ENCODE data around the gene SH2D3C.

The SH2D3C gene

GRCh38 chr9:127785023-127785932 lies 6.8 kb upstream of the SH2D3C start:
- DNase-seq: peak; percentile 83 to 94 (median 90)

DNA sequence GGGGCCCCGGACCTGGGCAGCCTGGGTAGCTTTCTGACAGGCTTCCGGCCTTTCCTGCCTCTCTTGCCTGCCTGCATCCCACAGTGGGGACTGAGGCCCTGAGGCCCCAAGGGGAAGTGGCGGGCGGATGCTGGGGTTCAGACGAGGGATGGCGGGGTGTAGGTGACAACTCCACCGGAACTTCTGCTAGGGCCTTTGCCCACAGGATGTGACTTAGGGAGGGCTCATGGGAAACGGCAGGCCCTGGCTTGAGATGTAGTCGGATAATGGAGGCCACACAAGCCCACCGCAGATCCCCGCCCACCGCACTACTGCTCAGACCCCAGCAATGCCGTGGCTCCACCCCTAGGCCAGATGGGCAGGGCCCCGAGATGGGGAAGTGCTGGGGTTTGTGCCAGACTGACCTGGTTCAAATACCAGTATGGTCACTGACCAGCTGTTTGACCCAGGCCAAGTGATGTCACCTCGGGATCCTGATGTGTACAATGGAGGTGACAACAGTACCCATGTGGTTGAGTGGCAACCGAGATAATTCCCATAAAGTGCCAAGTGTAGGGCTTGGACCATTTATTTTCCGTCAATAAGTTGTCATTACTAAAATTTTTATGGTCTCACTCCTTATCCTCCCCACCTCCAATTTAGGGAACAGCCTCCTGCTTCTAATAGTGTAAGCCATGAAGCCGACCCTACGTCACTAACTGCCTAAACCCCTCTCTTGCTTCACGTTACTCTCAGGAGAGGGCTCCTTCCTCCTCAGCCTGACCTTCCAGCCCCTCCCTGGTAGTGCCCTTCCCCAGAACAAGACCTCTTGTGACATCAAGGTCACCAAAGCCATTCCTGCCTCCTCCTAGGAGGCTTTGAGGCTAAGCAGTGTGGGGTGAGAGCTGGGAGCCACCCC lies 4.9 kb upstream of the SH2D3C start:
- DNase-seq: peak; percentile 57 to 69 (median 63)

GRCh38 chr9:127781806-127782205 lies 3.3 kb upstream of the SH2D3C start:
- peak in 2 of 3 donors; percentile 35 to 57 for DNase-seq

DNA sequence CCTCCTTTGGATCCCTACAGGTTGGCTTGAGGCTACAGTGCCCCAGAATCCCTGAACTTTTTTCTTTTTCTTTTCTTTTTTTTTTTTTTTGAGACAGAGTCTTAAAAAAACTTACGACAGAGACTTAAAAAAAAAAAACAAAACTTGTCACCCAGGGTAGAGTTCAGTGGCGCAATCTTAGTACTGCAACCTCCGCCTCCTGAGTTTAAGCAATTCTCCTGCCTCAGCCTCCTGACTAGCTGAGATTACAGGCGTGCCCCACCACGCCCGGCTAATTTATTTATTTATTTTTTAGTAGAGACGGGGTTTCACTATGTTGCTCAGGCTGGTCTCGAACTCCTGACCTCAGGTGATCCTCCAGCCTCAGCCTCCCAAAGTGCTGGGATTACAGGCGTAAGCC lies 2.4 kb upstream of the SH2D3C start:
- peak; percentile 66 to 75 (median 73) for DNase-seq

DNA sequence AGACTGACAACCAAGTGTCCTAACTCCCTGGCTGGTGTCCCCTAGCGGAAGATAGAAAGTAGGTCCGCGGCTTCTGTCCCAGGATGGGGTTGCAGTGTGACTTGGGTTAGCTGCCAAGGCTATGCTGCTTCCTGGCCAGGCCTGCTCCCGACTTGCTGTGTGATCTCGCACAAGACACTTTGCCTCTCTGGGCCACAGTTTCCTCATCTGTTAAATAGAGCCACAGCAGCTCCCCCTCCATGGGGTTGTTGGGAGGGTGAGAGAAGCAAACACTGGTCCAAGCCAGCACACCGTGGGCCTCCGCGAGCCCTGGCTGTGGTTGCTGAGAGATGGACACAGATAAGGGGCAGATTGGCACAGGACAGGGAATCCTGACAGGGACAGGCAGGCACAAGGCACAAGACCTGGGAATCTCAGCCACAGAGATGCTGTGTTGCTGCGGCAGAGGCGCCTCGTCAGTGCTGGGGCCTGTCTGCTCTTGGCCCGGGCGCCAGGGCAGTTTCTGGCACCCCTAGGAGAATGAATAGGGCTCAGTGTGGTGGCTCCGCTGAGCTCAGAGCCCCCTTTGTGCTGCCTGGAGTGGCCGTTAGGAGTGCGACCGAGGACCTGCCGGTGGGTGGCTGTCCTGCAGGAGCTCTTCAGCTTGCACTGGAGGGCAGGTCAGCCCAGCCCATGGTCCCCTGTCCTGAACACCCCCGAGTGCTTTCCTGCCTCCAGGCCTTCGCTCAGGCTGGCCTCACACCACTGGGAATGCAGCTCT lies 1.8 kb upstream of the SH2D3C start:
- no peak for DNase-seq

DNA sequence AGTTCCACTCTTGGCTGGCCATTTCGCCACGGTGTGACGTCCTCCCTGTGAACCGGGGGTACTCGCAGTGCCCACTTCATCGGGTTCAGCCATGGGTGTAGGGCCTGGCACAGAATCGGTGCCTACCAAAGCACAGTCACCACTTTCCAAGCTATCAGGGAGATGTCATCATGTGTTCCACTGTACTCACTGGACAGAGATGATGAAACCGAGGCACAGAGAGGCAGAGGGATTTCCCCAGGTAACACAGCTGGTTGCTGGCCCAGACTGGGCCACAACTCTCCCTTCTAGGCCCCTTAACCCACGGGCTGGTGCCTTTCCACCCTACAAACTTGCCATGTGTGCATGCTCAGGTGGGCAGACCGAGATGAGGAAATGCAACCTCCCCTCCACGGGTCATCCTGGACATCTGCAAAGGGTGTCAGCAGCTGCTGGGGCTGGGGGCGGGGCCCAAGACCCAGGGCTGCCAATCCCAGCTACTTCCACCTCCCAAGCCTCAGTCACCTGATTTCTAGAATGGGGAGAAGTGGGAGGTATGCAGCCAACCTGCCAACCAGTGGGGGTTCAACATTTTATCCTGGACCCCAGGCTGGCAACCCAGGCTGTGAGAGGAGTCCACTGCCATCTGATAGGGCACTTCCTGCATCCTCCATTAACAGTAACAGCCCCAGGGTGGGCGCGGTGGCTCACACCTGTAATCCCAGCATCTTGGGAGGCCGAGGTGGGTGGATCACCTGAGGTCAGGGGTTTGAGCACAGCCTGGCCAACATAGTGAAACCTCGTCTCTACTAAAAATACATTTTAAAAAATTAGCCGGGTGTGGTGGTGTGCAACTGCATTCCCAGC lies 893 bp upstream of the SH2D3C start:
- peak; percentile 86 to 91 (median 87) for DNase-seq

- peak in 1 of 3 donors; percentile 20 for DNase-seq
Observed at GRCh38 chr9:127777368-127777980, 992 bp downstream of the SH2D3C start.

- peak in 1 of 3 donors; percentile 41 for DNase-seq
Observed at GRCh38 chr9:127776924-127777289, 1.6 kb downstream of the SH2D3C start.

DNA sequence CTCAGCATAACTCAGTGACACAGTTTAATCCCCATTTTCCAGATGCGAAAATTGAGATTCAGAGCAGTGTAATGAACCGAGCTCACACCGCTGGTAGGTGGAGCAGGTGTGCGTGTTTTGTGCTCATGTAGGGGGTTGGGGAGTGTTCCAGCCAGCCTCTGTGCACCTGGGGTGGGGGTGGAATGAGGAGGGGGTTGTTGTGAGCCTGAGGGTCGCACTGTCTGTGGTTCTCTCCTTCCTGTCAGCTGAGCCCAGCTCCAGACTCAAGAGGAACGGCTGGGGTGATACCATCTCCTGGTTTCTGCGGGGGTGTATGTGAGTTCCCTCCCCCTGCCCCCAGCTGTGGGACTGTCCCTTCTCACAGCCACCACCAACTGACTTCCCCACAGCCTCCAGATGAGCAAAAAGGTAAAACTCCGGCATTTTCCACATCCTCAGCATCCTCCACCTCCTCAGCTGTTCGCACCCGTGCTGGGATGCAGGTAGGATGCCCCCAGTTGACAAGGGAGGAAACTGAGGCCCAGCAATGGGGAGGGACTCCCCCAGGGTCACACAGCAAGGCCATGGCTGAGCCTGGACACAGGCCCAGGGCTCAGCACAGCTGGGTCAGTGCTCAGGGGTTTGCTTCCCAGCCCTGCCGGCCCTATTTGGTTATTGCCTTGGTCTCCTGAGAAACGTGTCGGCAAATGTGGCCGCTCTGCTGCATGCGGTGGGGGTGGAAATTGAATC lies 2.1 kb downstream of the SH2D3C start:
- peak; percentile 89 to 93 (median 89) for DNase-seq

GRCh38 chr9:127773981-127774380 lies 4.5 kb downstream of the SH2D3C start:
- DNase-seq: no peak

DNA sequence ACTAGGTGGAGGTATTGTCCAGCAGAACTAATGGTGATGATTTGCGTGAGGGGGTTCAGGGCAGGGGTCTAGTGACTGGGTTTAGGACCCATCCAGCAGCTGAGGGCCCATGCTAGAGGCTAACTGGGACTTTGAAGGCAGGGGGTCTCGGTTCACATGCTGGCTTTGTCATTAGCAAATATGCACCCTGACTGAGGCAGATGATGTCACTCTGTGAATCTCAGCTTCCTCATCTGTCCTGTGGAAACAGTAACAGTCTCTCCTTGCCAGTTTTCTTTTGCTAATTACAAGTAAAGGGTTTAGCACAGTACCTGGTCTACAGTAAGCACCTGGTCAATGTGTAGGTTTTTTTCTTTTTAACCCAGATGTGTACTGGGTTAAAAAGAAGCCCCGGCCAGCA lies 5.2 kb downstream of the SH2D3C start:
- DNase-seq: peak; percentile 53 to 70 (median 65)

DNA sequence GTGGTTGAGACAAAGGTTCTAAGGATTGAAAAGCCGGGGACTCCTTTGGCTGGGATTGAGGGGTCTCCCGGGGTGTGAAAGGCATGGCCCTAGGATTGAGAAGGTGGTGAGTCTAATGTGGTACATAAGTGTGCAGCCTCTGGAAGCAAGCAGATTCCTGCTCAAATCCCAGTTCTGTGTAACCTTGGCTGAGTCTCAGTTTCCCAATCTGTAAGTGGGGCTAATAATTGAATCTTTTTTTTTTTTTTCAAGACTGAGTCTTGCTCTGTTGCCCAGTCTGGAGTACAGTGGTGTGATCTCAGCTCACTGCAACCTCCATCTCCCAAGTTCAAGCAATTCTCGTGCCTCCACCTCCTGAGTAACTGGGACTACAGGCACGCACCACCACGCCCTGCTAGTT lies 5.9 kb downstream of the SH2D3C start:
- no peak for DNase-seq

GRCh38 chr9:127771570-127772189 lies 6.8 kb downstream of the SH2D3C start:
- DNase-seq: no peak

DNA sequence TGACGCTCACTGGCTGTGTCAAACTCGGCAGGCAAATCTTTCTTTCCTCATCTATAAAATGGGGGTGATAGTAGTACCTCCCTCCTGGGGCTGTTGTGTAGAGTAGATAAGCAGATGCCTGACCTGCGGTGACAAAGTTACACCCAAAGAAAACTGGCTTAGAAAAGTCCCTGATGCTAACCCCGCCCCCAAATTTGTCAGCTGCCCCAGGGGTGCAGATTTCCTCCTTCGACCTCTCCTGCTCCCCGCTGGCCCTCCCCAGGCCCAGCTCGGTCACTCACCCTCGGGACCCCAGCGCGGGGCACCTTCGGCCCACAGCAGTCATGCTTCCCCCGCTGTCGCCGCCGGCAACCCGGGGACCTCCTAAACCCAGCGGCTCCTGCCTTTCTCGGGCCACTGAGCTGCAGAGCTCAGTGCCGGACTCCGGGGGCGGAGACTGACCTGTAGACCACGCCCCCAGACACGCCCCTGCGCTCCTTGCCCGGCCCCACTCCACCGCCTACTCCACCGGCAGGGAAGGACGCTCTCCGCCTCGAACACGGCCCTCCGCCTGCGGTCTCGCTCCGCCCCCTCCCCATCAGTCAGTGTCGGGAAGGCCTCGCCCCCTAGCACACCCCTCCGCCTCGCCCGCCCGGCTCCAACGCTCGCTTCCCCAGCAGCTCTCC lies 7.4 kb downstream of the SH2D3C start:
- peak; percentile 99 for DNase-seq

DNA sequence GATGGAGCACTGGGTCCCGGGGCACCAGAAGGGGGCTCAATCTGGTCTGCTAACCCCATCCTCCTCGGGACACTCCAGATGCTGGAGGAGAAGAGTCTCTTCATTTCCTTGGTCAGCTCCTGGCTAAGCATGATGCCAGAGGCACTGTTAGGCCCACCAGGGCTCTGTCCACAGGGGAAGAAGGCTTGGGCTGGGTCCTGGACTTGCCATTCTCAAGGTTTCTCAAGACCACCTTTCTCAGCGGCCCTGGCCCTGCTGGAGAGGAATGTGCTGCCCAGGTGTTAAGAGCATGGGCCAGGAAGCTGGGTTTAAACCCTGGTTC lies 7.9 kb downstream of the SH2D3C start:
- DNase-seq: no peak

- peak in 1 of 3 donors; percentile 16 for DNase-seq
Observed at GRCh38 chr9:127769929-127770582, 8.4 kb downstream of the SH2D3C start.

- DNase-seq: no peak
Observed at GRCh38 chr9:127769101-127769500, 9.4 kb downstream of the SH2D3C start.

- DNase-seq: no peak
Observed at GRCh38 chr9:127768698-127769097, 9.8 kb downstream of the SH2D3C start.

- no peak for DNase-seq
Observed at GRCh38 chr9:127767909-127768331, 10.5 kb downstream of the SH2D3C start.

Data from suppressor macrophage treated with lipopolysaccharide for 1 hour (primary cell).